ENCODE results near the gene TMPRSS2.

GRCh38 chr21:41482980-41483379 is 25.0 kb downstream of the TMPRSS2 start:
- TF ChIP-seq, protein P1, sequence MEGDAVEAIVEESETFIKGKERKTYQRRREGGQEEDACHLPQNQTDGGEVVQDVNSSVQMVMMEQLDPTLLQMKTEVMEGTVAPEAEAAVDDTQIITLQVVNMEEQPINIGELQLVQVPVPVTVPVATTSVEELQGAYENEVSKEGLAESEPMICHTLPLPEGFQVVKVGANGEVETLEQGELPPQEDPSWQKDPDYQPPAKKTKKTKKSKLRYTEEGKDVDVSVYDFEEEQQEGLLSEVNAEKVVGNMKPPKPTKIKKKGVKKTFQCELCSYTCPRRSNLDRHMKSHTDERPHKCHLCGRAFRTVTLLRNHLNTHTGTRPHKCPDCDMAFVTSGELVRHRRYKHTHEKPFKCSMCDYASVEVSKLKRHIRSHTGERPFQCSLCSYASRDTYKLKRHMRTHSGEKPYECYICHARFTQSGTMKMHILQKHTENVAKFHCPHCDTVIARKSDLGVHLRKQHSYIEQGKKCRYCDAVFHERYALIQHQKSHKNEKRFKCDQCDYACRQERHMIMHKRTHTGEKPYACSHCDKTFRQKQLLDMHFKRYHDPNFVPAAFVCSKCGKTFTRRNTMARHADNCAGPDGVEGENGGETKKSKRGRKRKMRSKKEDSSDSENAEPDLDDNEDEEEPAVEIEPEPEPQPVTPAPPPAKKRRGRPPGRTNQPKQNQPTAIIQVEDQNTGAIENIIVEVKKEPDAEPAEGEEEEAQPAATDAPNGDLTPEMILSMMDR (tag by site-specific recombination; IDR thresholded peaks at IDR 0.05) = no peak
- TF ChIP-seq ZNF274 (IDR thresholded peaks at IDR 0.05; ENCODE audit: low read length) (no peak), ZNF274 (tag by site-specific recombination; IDR thresholded peaks at IDR 0.05; ENCODE audit: borderline replicate concordance) (no peak), ZBTB7A (tag by site-specific recombination; IDR thresholded peaks at IDR 0.05; ENCODE audit: low read depth) (no peak), YY1 (tag by site-specific recombination; IDR thresholded peaks at IDR 0.05) (no peak), ZBTB20 (tag by site-specific recombination; IDR thresholded peaks at IDR 0.05) (no peak), ZNF624 (tag by site-specific recombination; IDR thresholded peaks at IDR 0.05) (no peak)

Data from HEK293 (cell line).